Mucosa of rectum (tissue), 2 donors: Measurements from ENCODE around the gene ZNF90.
"Not testable (repeated sequence)": the region's sequence is repeated elsewhere in the genome, so short reads cannot be mapped to it uniquely, and the experiment has no call there.

Experiments used
- H3K27ac ChIP-seq, 2 donors: one replicate each; pipeline ENCODE4 v1.7.0; 2013; ENCODE audit warnings: inconsistent platforms in 2 of 2, low read depth in 2 of 2, low read length in 2 of 2
- H3K27me3 ChIP-seq, 2 donors: one replicate each; pipeline ENCODE4 v1.7.0; 2013; ENCODE audit warnings: low read length in 2 of 2; ENCODE audit not compliant: control insufficient read depth in 2 of 2, insufficient read depth in 2 of 2
- H3K36me3 ChIP-seq, 2 donors: one replicate each; pipeline ENCODE4 v1.7.0; 2013; ENCODE audit warnings: low read length in 2 of 2; ENCODE audit not compliant: control insufficient read depth in 2 of 2, insufficient read depth in 2 of 2
- H3K4me1 ChIP-seq, 2 donors: one replicate each; pipeline ENCODE4 v1.7.0; 2013; ENCODE audit warnings: low read length in 2 of 2, mild to moderate bottlenecking in 1 of 2; ENCODE audit not compliant: control insufficient read depth in 2 of 2, insufficient read depth in 2 of 2
- H3K4me3 ChIP-seq, 2 donors: one replicate each; pipeline ENCODE4 v1.7.0; 2013; ENCODE audit warnings: low read length in 2 of 2
- H3K9ac ChIP-seq, 2 donors: one replicate each; pipeline ENCODE4 v1.7.0; 2013; ENCODE audit warnings: low read length in 2 of 2, low read depth in 1 of 2, mild to moderate bottlenecking in 1 of 2
- H3K9me3 ChIP-seq, 2 donors: one replicate each; pipeline ENCODE4 v1.7.0; 2013; ENCODE audit warnings: low read length in 2 of 2; ENCODE audit not compliant: control insufficient read depth in 2 of 2
- donor health status: healthy.
- donor health status: Normal muscosa, but diverticular disease.

The ZNF90 gene

DNA sequence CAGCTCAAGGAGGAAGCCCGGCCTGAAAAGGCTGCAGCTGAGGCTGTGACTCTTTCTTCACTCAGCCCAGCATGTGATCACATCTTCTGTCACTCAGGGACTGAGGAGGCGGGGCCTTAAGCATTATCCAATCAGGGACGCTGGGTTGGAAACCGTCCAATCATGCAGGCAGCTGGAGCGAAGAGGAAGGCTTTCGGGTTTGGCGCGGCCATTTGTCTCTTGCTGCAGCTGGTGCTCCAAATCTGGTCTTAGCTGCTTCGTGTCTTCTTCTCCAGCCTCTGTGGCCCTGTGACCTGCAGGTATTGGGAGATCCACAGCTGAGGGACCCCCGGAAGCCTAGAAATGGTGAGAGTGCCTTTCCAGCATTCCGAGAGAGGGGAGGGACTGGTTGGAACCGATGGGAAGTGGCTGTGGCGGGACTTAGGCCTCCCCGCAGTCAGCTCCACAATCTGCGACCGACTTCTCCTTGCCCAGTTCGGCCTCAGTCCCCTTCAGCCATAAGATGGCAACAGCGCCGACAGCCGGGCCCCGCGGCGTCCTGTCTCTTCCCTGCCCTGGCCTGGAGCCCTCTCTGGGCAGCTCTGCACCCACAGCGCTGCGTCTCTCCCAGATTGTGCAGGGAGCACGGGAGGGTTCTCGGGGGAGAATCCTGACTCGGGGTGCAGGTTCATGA is at the start of gene ZNF90:
ZNF90 (plus strand) TSS at position 210 of the 673 bp plus-strand sequence; CDS start at position 343, 133 bp downstream.
- no peaks in the 10 kb centered on the region for H3K27me3 ChIP-seq
- no peaks in the 10 kb centered on the region for H3K9me3 ChIP-seq
- peaks cover 4 to 5% of the 10 kb centered on the region in 2 donors for H3K4me1 ChIP-seq
- H3K27ac ChIP-seq, result peak within 1 kb of the TSS; percentile 37 to 48
- H3K9ac ChIP-seq, result peak within 1 kb of the TSS; percentile 64 to 65
- H3K36me3 ChIP-seq, result no peaks in the 10 kb centered on the region
- H3K4me3 ChIP-seq, result peak within 1 kb of the TSS; percentile 77 to 85

DNA sequence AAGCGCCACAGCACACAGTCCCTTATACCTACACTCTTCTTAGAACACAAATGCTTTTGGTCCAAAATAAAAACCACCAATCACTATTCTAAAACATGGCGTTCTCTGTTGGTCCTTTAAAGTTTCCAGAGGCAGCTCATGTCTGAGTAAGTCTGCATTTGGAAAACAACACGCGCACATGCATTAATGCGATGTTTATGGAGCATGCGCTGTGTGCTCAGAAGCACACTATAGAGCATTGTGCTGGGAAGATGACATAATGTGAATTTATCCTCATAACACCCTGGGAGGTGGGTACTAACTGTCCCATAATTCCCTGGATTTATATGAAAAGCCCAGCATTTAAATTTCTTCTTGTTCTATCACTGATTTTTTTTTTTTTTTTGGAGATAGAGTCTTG is 49.2 kb upstream of the ZNF90 start:
- Histone ChIP-seq H3K27ac (no peak overlapping the region), H3K9ac (no peak overlapping the region), H3K36me3 (peaks cover 0 to 6% of the 10 kb centered on the region in 2 donors), H3K27me3 (no peaks in the 10 kb centered on the region), H3K9me3 (peaks cover 0 to 4% of the 10 kb centered on the region in 2 donors), H3K4me3 (no peak overlapping the region), H3K4me1 (no peaks in the 10 kb centered on the region)

DNA sequence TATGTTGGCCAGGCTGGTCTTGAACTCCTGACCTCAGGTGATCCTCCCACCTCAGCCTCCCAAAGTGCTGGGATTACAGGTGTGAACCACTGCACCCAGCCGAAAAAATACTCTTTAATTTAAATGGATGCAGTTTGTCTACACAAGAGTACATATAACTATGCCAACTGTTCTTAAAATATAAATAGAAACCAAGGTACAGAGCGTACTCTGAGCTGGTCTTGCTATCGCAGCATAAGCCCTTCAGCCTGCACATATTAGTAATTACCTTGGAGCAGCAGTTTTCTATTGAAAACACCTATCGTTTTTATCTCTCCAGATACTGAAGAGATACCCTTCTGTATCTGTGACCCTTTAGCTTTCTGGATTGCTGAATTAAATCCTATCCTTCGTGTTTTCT is 41.9 kb upstream of the ZNF90 start:
- Histone ChIP-seq H3K27me3 (no peaks in the 10 kb centered on the region), H3K27ac (no peak overlapping the region), H3K9ac (no peak overlapping the region), H3K36me3 (no peaks in the 10 kb centered on the region), H3K4me1 (peaks cover 3 to 7% of the 10 kb centered on the region in 2 donors), H3K4me3 (no peak overlapping the region), H3K9me3 (no peaks in the 10 kb centered on the region)

DNA sequence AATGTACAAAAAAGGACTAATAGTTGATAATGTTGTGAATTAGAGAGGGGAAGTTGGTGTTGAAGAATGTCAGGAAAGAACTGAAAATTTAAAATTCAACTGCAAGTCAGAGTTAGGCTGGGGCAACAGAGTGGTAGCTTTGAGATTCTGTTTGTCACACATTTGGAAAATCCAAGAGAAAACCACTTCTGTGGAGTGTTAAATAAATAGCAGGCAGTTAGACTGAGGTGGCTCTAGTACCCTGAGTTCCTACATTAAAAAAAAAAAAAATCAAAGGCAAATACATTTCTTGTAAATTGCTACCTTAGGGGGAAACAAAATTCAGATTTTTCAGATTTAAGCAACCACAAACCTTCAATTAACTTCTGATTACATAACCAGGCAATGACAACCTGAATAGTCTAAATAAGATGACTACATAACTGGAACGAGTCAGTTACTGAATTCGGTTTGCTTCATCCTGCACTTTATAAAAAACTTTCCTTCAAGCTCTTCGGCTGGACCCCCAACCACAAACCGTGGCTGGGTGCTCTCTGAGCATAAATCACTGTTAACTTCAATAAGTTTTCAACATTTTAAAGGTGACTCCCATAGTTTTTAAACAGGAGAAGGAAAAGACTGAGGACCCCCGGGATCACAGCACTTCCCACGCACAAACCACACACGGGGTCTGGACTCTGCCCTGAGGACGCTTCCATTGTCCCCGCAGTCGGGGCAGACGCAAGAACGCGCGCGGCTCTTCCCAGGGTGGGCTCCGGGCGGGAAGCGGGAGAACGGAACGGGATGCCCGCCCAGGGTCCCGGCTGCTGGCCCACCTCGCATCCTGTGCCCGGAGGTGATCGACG is 39.2 kb upstream of the ZNF90 start:
- H3K4me1 ChIP-seq, result peaks cover 3 to 7% of the 10 kb centered on the region in 2 donors
- H3K27ac ChIP-seq, result peak overlapping the region; percentile 56 to 69
- H3K36me3 ChIP-seq, result no peaks in the 10 kb centered on the region
- H3K9ac ChIP-seq, result peak overlapping the region; percentile 72 to 77
- no peaks in the 10 kb centered on the region for H3K27me3 ChIP-seq
- H3K9me3 ChIP-seq, result no peaks in the 10 kb centered on the region
- H3K4me3 ChIP-seq, result peak overlapping the region; percentile 90 to 95

DNA sequence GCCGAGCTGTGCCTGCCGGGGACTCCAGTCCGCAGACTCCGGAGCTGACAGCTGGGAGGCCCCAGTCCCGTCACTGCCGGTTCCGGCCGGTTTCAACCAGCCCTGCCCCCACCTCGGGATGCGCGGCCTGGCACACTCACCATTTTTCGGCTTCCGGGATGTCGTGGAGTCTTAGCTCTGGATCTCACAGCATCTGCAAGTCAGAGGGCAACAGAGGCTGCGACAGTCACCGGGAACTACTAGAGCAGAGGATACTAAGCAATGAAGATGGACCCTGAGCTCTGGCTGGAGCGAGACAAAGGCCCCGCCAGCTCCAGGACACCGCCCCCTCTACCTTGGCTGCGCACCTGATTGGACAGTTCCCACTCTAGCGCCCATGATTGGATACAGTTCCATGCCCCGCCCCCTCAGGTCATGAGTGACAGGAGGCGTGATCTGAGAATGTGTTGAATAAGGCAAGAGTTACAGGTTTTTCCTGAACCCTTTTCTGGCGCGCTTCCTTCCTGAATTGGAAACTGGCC is 38.5 kb upstream of the ZNF90 start, which contains the start of gene ZNF682:
ZNF682 (minus strand) TSS at position 303 of the 521 bp plus-strand sequence; CDS start at position 143, 160 bp downstream.
- H3K4me3 ChIP-seq, result peak within 1 kb of the TSS; percentile 90 to 95
- H3K9ac ChIP-seq, result peak within 1 kb of the TSS; percentile 72 to 77
- no peaks in the 10 kb centered on the region for H3K27me3 ChIP-seq
- peak within 1 kb of the TSS; percentile 56 to 69 for H3K27ac ChIP-seq
- H3K36me3 ChIP-seq, result no peaks in the 10 kb centered on the region
- H3K9me3 ChIP-seq, result no peaks in the 10 kb centered on the region
- peaks cover 3 to 7% of the 10 kb centered on the region in 2 donors for H3K4me1 ChIP-seq

DNA sequence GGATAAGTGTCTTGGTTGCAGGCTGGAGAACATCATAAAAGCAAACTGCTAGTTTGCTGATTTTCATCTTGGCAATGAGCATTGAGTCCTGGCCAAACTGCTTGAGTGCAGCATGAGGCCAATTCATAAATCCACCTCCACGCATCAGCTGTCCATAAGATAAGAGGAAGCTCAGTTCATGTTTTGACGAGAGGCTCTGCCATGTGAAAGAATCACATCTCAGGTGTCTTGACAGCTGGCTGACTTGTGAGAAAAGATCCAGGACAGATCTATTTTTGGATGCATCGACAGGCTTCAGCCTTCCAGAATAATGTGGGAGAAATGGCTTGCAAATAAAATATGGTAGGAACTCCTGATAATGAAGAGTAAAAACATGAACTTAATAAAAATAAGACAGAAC is 33.1 kb upstream of the ZNF90 start:
- H3K27ac ChIP-seq, result no peak overlapping the region
- no peaks in the 10 kb centered on the region for H3K27me3 ChIP-seq
- H3K4me1 ChIP-seq, result no peaks in the 10 kb centered on the region

DNA sequence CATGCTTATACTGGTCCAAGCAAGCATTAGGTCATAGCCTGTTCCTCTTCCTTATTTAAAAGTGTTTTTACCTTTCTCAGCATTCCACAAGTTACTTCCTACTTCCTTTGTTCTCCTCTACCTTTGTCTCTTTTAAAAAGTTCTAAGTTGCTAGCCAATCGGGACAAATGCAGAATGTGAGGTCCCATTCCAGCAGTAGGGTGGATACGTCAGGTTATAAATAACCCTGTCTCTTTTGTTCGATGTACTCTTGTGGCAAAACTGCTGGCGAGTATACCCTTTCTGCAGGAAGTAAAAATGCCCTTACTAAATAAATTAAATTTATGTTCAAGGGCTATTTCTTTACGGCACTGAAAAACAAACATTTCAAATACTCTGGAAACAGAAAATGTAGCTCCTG is 32.1 kb upstream of the ZNF90 start:
- not testable (repeated sequence) for H3K4me3 ChIP-seq, H3K9ac ChIP-seq, H3K36me3 ChIP-seq, H3K4me1 ChIP-seq, H3K9me3 ChIP-seq, H3K27ac ChIP-seq, H3K27me3 ChIP-seq

More for the DNA sequence above, 33.1 kb upstream of the ZNF90 start:
- no peak overlapping the region for H3K4me3 ChIP-seq
- no peak overlapping the region for H3K9ac ChIP-seq
- H3K36me3 ChIP-seq, result no peaks in the 10 kb centered on the region
- H3K9me3 ChIP-seq, result no peaks in the 10 kb centered on the region

DNA sequence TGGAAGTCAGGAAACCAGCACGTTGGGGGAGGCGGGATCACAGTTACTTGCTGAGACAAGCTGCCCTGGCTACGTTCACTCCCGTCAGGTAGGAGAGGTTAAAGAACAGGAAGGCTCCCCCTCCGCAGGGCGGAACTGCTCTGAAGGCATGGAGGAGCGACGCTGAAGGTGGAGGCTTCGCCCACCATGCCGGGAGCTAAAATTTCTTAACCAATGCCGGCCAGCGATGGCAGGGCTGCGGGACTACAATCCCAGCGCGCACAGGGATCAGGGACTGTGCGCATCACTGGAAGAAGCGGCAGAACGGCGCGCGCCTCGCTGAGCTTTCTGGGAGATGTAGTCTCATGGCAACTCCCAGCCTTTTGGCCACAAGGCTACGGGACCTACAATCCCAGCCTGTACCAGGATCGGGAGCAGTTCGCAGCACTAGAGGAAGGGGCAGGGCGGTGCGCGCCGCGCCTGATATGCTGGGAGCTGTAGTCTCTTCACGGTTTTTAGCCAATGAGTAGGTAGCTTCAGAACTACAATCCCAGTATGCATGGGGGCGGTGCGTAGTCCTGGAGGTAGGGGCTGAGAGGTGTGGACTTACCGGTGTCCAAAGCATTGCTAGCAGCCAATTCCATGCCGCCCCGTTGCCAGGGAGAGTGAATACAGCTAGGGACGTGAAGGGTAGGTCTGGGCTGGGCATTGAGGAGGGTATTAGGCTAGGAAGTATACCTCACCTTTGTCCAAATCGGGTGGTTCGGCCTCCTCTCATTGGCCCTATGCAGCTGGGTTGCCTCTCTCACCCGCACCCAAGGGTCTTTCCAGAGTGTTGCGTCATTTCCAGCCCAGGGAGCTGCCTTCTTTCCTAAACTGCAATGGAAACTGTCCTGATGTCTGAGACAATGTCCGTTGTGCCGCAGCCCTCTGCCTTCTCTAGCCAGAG is 25.7 kb upstream of the ZNF90 start:
- peak overlapping the region; percentile 75 to 79 for H3K9ac ChIP-seq
- H3K27ac ChIP-seq, result peak overlapping the region; percentile 57 to 68
- peak overlapping the region; percentile 84 to 100 for H3K4me3 ChIP-seq
- no peaks in the 10 kb centered on the region for H3K9me3 ChIP-seq
- no peaks in the 10 kb centered on the region for H3K27me3 ChIP-seq
- H3K36me3 ChIP-seq, result no peaks in the 10 kb centered on the region
- H3K4me1 ChIP-seq, result peaks cover 0 to 4% of the 10 kb centered on the region in 2 donors

DNA sequence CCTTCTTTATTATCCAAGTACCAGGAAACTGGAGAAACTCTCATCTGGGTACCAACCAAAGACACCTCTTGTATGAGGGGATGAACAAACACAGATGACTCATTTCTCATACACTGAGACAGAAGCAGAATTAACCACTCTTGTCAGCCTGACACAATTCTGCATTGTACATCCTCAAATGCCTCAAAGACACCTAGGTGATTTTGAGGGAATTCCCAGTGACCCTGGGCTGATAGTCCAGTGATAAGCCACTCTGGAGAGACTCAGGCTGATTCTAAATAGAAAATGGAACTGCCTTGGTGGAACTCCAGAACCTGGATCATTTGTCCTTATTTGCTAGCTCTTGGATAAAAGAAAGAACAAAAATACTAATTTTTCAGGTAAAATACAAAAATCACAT is 19.1 kb upstream of the ZNF90 start:
- not testable (repeated sequence) for H3K9me3 ChIP-seq

More for the DNA sequence above, 19.1 kb upstream of the ZNF90 start:
- not testable (repeated sequence) for H3K4me1 ChIP-seq, H3K36me3 ChIP-seq, H3K27me3 ChIP-seq, H3K27ac ChIP-seq, H3K9ac ChIP-seq, H3K4me3 ChIP-seq
